ENCODE results near the gene USP31. TPM values are rescaled to one million over a fixed set of nuclear protein-coding genes. Genes with fewer than 3 reads are reported as not detected.

The USP31 gene
- total RNA-seq, 1 experiment from 2014 or later, result 26.9 TPM

DNA sequence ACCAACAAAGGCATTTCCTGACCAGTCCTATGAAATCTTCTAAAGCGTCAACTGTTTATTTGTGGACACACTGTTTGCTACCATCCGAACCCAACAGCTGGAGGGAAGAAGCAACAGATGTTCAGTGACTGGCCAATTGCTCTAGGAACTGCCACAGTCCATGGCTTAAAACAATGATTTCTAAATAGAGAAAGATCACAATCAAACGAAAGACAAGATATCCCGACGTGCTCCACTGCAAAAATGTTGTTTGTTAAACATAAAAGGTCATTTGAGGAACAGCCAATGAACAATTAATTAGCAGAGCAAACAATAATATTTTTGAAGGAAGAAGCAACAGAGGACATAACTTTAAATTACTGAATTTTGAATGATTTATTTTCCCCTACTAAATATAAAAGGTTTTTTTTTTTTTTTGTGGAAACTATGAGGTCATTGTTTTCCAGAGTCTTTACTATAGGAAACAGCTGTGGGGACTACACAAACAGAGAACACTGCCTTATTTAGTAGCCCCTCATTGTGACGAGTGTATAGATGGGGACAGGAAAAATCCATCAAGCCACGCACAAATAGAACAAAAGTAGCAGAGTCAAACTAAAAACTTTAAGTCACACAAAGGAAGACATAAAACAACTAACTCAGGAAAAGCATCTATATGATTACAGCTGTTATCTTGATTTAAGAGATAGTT is 17.2 kb downstream of the USP31 start:
- Mint-ChIP-seq H3K4me1 (ENCODE audit: insufficient read depth, unreplicated experiment) (peaks cover 18% of the 10 kb centered on the region), H3K27ac (ENCODE audit: low read depth, unreplicated experiment) (no peak overlapping the region), H3K9me3 (ENCODE audit: unreplicated experiment) (no peaks in the 10 kb centered on the region), H3K4me3 (ENCODE audit: unreplicated experiment) (no peak overlapping the region), H3K27me3 (ENCODE audit: insufficient read depth, unreplicated experiment) (no peaks in the 10 kb centered on the region), H3K36me3 (ENCODE audit: insufficient read depth, unreplicated experiment) (no peaks in the 10 kb centered on the region)
- DNase-seq (ENCODE audit: unreplicated experiment), result no peak
- intact Hi-C loops (cut with micrococcal nuclease), result no loop called here
- CTCF ChIA-PET, result interaction anchor here (2.2 kb wide), 1 partner anchor 9 kb away, joined by 8 read pairs; no protein-coding TSS in a partner anchor
- TF ChIP-seq, protein P1, sequence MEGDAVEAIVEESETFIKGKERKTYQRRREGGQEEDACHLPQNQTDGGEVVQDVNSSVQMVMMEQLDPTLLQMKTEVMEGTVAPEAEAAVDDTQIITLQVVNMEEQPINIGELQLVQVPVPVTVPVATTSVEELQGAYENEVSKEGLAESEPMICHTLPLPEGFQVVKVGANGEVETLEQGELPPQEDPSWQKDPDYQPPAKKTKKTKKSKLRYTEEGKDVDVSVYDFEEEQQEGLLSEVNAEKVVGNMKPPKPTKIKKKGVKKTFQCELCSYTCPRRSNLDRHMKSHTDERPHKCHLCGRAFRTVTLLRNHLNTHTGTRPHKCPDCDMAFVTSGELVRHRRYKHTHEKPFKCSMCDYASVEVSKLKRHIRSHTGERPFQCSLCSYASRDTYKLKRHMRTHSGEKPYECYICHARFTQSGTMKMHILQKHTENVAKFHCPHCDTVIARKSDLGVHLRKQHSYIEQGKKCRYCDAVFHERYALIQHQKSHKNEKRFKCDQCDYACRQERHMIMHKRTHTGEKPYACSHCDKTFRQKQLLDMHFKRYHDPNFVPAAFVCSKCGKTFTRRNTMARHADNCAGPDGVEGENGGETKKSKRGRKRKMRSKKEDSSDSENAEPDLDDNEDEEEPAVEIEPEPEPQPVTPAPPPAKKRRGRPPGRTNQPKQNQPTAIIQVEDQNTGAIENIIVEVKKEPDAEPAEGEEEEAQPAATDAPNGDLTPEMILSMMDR (IDR thresholded peaks at IDR 0.05; ENCODE audit: unreplicated experiment), result no peak
- no TSS peak for BruUV-seq (replicated peaks)
- POLR2A ChIA-PET, result interaction anchor here (0.6 to 7.4 kb wide), 4 partner anchors 12 to 1529 kb away, joined by 3 to 59 read pairs (median 5); partner anchors contain the start of gene USP31

DNA sequence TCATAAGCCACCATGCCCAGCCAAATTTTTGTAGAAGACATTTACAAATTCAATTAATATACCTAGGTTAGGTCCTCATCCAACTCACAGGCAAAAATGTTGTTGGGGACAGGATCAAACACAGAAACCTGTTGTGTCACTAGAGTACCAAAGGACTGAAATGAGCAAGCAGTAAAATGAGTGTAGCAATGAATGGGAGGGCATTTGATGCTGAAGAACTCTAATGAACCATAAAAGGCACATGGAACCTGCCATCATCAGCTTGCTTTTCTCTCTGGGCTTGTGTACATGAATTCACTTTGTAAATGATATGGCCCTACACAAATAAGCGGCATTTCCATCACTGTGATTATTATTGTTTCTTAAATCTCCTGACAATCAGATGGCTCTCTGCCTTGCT is 17.8 kb downstream of the USP31 start:
- H3K9me3 Mint-ChIP-seq (ENCODE audit: unreplicated experiment), result no peaks in the 10 kb centered on the region
- H3K4me1 Mint-ChIP-seq (ENCODE audit: insufficient read depth, unreplicated experiment), result peaks cover 18% of the 10 kb centered on the region
- H3K4me3 Mint-ChIP-seq (ENCODE audit: unreplicated experiment), result no peak overlapping the region
- no TSS peak for BruUV-seq (replicated peaks)
- TF ChIP-seq, protein P1 (IDR thresholded peaks at IDR 0.05; ENCODE audit: unreplicated experiment), result no peak
- no peak overlapping the region for H3K27ac Mint-ChIP-seq (ENCODE audit: low read depth, unreplicated experiment)
- POLR2A ChIA-PET, result interaction anchor here (1.7 to 7.4 kb wide), 2 partner anchors 13 to 18 kb away, joined by 6 to 59 read pairs; partner anchors contain the start of gene USP31
- intact Hi-C loops (cut with micrococcal nuclease), result no loop called here
- no peaks in the 10 kb centered on the region for H3K27me3 Mint-ChIP-seq (ENCODE audit: insufficient read depth, unreplicated experiment)
- no peaks in the 10 kb centered on the region for H3K36me3 Mint-ChIP-seq (ENCODE audit: insufficient read depth, unreplicated experiment)
- no peak for DNase-seq (ENCODE audit: unreplicated experiment)
- CTCF ChIA-PET, result interaction anchor here (2.2 kb wide), 1 partner anchor 9 kb away, joined by 8 read pairs; no protein-coding TSS in a partner anchor

DNA sequence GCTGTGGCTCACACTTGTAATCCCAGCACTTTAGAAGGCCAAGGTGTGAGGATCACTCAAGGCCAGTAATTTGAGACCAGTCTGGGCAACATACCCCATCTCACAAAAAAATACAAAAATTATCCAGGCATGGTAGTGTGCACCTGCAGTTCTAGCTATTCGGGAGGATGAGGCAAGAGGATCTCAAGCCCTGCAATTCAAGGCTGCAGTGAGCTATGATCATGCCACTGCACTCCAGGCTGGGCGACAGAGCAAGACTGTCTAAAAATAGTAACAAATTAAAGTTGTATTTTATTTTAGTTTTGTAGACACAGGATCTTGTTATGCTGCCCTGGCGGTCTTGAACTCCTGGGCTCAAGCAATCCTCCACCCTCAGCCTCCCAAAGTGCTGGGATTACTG is 18.2 kb downstream of the USP31 start:
- Mint-ChIP-seq H3K9me3 (ENCODE audit: unreplicated experiment) (no peaks in the 10 kb centered on the region), H3K27ac (ENCODE audit: low read depth, unreplicated experiment) (no peak overlapping the region)
- no TSS peak for BruUV-seq (replicated peaks)

DNA sequence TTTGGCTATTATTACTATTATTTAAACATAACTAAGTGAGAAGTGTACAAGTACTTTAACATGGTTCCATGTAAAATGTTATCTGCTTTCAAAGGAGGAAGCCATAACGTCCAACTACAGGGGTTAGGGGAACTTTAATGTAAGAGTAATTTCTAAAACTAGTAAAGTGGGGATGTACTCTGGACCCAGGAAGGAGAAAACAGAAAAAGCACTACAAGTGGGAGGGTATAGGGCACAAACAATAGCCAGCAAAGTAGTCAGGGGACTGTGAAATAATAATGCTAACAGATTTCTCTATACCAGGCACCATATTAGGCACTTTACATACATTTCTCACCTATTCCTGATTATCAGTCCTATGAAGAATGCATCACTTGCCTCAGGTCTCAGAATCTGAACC is 19.6 kb downstream of the USP31 start:
- no peaks in the 10 kb centered on the region for H3K9me3 Mint-ChIP-seq (ENCODE audit: unreplicated experiment)
- TF ChIP-seq, protein P1 (IDR thresholded peaks at IDR 0.05; ENCODE audit: unreplicated experiment), result no peak
- no peak overlapping the region for H3K27ac Mint-ChIP-seq (ENCODE audit: low read depth, unreplicated experiment)
- no peaks in the 10 kb centered on the region for H3K36me3 Mint-ChIP-seq (ENCODE audit: insufficient read depth, unreplicated experiment)
- ChIA-PET POLR2A (interaction anchor here (7.4 kb wide), 1 partner anchor 15 kb away, joined by 59 read pairs; no protein-coding TSS in a partner anchor), CTCF (no interaction called here)
- no TSS peak for BruUV-seq (replicated peaks)
- peaks cover 28% of the 10 kb centered on the region for H3K4me1 Mint-ChIP-seq (ENCODE audit: insufficient read depth, unreplicated experiment)
- H3K4me3 Mint-ChIP-seq (ENCODE audit: unreplicated experiment), result no peak overlapping the region
- DNase-seq (ENCODE audit: unreplicated experiment), result no peak
- no peaks in the 10 kb centered on the region for H3K27me3 Mint-ChIP-seq (ENCODE audit: insufficient read depth, unreplicated experiment)
- intact Hi-C loops (cut with micrococcal nuclease), result no loop called here

More for the DNA sequence above, 18.2 kb downstream of the USP31 start:
- Mint-ChIP-seq H3K36me3 (ENCODE audit: insufficient read depth, unreplicated experiment) (no peaks in the 10 kb centered on the region), H3K27me3 (ENCODE audit: insufficient read depth, unreplicated experiment) (no peaks in the 10 kb centered on the region), H3K4me3 (ENCODE audit: unreplicated experiment) (no peak overlapping the region), H3K4me1 (ENCODE audit: insufficient read depth, unreplicated experiment) (peaks cover 18% of the 10 kb centered on the region)
- CTCF ChIA-PET, result interaction anchor here (0.6 to 2.2 kb wide), 2 partner anchors 8 to 252 kb away, joined by 5 to 8 read pairs; no protein-coding TSS in a partner anchor
- POLR2A ChIA-PET, result interaction anchor here (7.4 kb wide), 1 partner anchor 13 kb away, joined by 59 read pairs; no protein-coding TSS in a partner anchor
- DNase-seq (ENCODE audit: unreplicated experiment), result no peak
- intact Hi-C loops (cut with micrococcal nuclease), result no loop called here
- TF ChIP-seq, protein P1 (IDR thresholded peaks at IDR 0.05; ENCODE audit: unreplicated experiment), result no peak
